ENCODE measurements around the gene C6orf15.

DNA sequence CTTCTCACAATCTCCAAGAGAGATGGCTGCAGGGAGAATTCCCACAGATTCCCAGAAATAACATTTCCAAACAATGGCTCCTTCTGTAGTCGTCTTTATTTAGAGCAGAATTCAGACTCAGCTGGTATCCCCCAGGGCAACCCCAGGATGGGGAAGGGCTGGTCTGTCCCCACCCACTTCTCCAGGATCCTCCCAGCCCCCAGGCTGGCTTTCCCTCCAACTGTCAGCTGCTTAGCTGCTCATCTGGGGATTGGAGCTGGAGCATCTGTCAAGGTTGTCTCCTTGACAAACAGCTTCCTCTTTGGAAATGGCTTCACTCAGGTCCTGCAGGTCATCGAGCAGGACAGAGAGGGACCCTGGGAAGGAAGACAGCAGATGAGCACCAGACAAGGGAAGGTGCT is 30.0 kb upstream of the C6orf15 start:
- TF ChIP-seq POLR2A (IDR thresholded peaks at IDR 0.05; ENCODE audit: low read length) (no peak), GATA1 (IDR thresholded peaks at IDR 0.05; ENCODE audit: low read depth, low read length) (no peak)
